HG03342 (cell line): ENCODE data around the gene EXOG.

Experiments
- ATAC-seq: cut with Tn5 transposase; IDR thresholded peaks from one replicate; pipeline ENCODE4 v1.9.1; 2021; ENCODE audit warnings: mild to moderate bottlenecking, moderate library complexity; ENCODE audit not compliant: unreplicated experiment

EXOG gene

GRCh38 chr3:38472342-38472741, 23.8 kb upstream of the EXOG start:
- no peak for ATAC-seq

GRCh38 chr3:38473229-38473628, 22.9 kb upstream of the EXOG start:
- ATAC-seq: no peak

- ATAC-seq: no peak
Measured at GRCh38 chr3:38474928-38475605, 21.1 kb upstream of the EXOG start.

GRCh38 chr3:38475716-38476115, 20.4 kb upstream of the EXOG start:
- ATAC-seq: no peak

- no peak for ATAC-seq
Measured at GRCh38 chr3:38476157-38476756, 19.9 kb upstream of the EXOG start.

- ATAC-seq: no peak
Measured at GRCh38 chr3:38477057-38477820, 18.9 kb upstream of the EXOG start.

GRCh38 chr3:38477839-38478450, 18.2 kb upstream of the EXOG start:
- ATAC-seq: no peak

GRCh38 chr3:38478901-38479300, 17.2 kb upstream of the EXOG start:
- no peak for ATAC-seq

GRCh38 chr3:38479431-38480092, 16.6 kb upstream of the EXOG start:
- ATAC-seq: peak; percentile 64

- ATAC-seq: no peak
Measured at GRCh38 chr3:38480093-38480445, 16.1 kb upstream of the EXOG start.

GRCh38 chr3:38480930-38481329, 15.2 kb upstream of the EXOG start:
- no peak for ATAC-seq

GRCh38 chr3:38482951-38483350, 13.2 kb upstream of the EXOG start:
- ATAC-seq: no peak

- ATAC-seq: peak; percentile 92
Measured at GRCh38 chr3:38487323-38487722, 8.8 kb upstream of the EXOG start.

GRCh38 chr3:38488949-38489348, 7.2 kb upstream of the EXOG start:
- no peak for ATAC-seq

GRCh38 chr3:38489766-38490165, 6.4 kb upstream of the EXOG start:
- no peak for ATAC-seq

GRCh38 chr3:38490281-38491030, 5.7 kb upstream of the EXOG start:
- ATAC-seq: no peak

GRCh38 chr3:38491215-38491614, 4.9 kb upstream of the EXOG start:
- no peak for ATAC-seq

- no peak for ATAC-seq
Measured at GRCh38 chr3:38493031-38493430, 3.1 kb upstream of the EXOG start.

GRCh38 chr3:38497031-38497430, 891 bp downstream of the EXOG start:
- ATAC-seq: no peak

- no peak for ATAC-seq
Measured at GRCh38 chr3:38500688-38501417, 4.7 kb downstream of the EXOG start.
